Fibroblast of lung (primary cell): ENCODE results near the gene MAP3K6. TPM values are rescaled to one million over a fixed set of nuclear protein-coding genes. Genes with fewer than 3 reads are reported as not detected.
A peak's percentile ranks its signal among the peaks of the same experiment; 100 is the strongest.

Source experiments
- DNase-seq, 2 donors: peaks; one replicate each; pipeline versions ENCODE4 v3.0.0 to v3.0.0-alpha.2; 2010; ENCODE audit warnings: low read depth in 2 of 2
- H2AFZ ChIP-seq: 2 replicates; pipeline ENCODE4 v1.5.1; 2012; ENCODE audit warnings: low read length, control low read depth, inconsistent platforms
- H3K27ac ChIP-seq: 2 replicates; pipeline ENCODE4 v1.5.1; 2011; ENCODE audit warnings: low read length, control low read depth; ENCODE audit not compliant: insufficient read depth
- H3K27me3 ChIP-seq: 2 replicates; pipeline ENCODE4 v1.5.1; 2011; ENCODE audit warnings: mild to moderate bottlenecking, low read length; ENCODE audit not compliant: control insufficient read depth, insufficient read depth
- H3K36me3 ChIP-seq: 2 replicates; pipeline ENCODE4 v1.5.1; 2011; ENCODE audit warnings: low read length; ENCODE audit not compliant: control insufficient read depth, insufficient read depth
- H3K4me1 ChIP-seq: 2 replicates; pipeline ENCODE4 v1.5.1; 2011; ENCODE audit warnings: low read length; ENCODE audit not compliant: control insufficient read depth, insufficient read depth; ENCODE audit errors: extremely low read depth
- H3K4me2 ChIP-seq: 2 replicates; pipeline ENCODE4 v1.5.1; 2011; ENCODE audit warnings: low read length, control low read depth; ENCODE audit not compliant: insufficient read depth; ENCODE audit errors: extremely low read depth
- H3K4me3 ChIP-seq, 4 experiments: fragments of 200-600 bp in 1 of 4; sonication (generic) in 1 of 4; replicated peaks in 1 of 4; 2 replicates each; pipeline ENCODE4 v1.5.1; 2011 to 2016; ENCODE audit warnings: low read length in 4 of 4, low read depth in 3 of 4, mild to moderate bottlenecking in 3 of 4, control low read depth in 2 of 4, inconsistent platforms in 1 of 4, mixed read lengths in 1 of 4; ENCODE audit not compliant: insufficient read depth in 1 of 4; ENCODE audit errors: control extremely low read depth in 1 of 4
- H3K79me2 ChIP-seq: 2 replicates; pipeline ENCODE4 v1.5.1; 2012; ENCODE audit warnings: mild to moderate bottlenecking, low read length, inconsistent platforms; ENCODE audit not compliant: control insufficient read depth, insufficient read depth
- H3K9ac ChIP-seq: 2 replicates; pipeline ENCODE4 v1.5.1; 2011; ENCODE audit warnings: mild to moderate bottlenecking, low read length, control low read depth; ENCODE audit not compliant: insufficient read depth
- H3K9me3 ChIP-seq: 2 replicates; pipeline ENCODE4 v1.5.1; 2012; ENCODE audit warnings: low read depth, low read length; ENCODE audit not compliant: control insufficient read depth, insufficient read depth
- H4K20me1 ChIP-seq: 2 replicates; pipeline ENCODE4 v1.5.1; 2011; ENCODE audit warnings: low read length; ENCODE audit not compliant: control insufficient read depth, insufficient read depth; ENCODE audit errors: extremely low read depth
- CTCF ChIP-seq, 2 donors: IDR thresholded peaks in 1 of 2; conservative IDR thresholded peaks in 1 of 2; 1 replicate in 1 of 2; 2 replicates in 1 of 2; pipeline ENCODE4 v1.5.1; 2011 to 2012; ENCODE audit warnings: low read length in 2 of 2, control low read depth in 1 of 2, inconsistent platforms in 1 of 2, low read depth in 1 of 2, mild to moderate bottlenecking in 1 of 2
- EZH2 ChIP-seq: IDR thresholded peaks from 2 replicates; pipeline ENCODE4 v1.5.1; 2012; ENCODE audit warnings: low read length, control low read depth, mild to moderate bottlenecking; ENCODE audit errors: missing control alignments
- polyA plus RNA-seq, 2 donors: library from polyadenylated mRNA; depleted of rRNA in 1 of 2; stranded (reverse) in 1 of 2; unstranded in 1 of 2; fragments of >200 nt; gene quantifications; 2 replicates each; pipeline ENCODE4 v1.2.1, GENCODE V29; 2011 to 2012; ENCODE audit warnings: missing spikeins in 1 of 2
- total RNA-seq: library from RNA; depleted of rRNA; stranded (reverse); fragments of >200 nt; gene quantifications from 2 replicates; pipeline ENCODE4 v1.2.1, GENCODE V29; 2014

The MAP3K6 gene
- total and polyA plus RNA-seq, 2 donors (not counting 1 experiment from before 2014, with no cell fraction given): 8.3 to 11.5 TPM

GRCh38 chr1:27358038-27358927 is 8.5 kb downstream of the MAP3K6 start:
- no peaks in the 10 kb centered on the region for H3K79me2 ChIP-seq
- TF ChIP-seq EZH2: no peak
- TF ChIP-seq CTCF (conservative IDR thresholded peaks at IDR 0.05 in 1 of 2, IDR thresholded peaks at IDR 0.05 in 1 of 2; ENCODE audit: low read depth in 1 of 2, low read length in 2 of 2): no peak
- no peak overlapping the region for H3K4me2 ChIP-seq
- H3K4me3 ChIP-seq: no peak overlapping the region
- no peaks in the 10 kb centered on the region for H3K27me3 ChIP-seq
- H2AFZ ChIP-seq: no peak overlapping the region
- peaks cover 37% of the 10 kb centered on the region for H3K36me3 ChIP-seq
- no peaks in the 10 kb centered on the region for H4K20me1 ChIP-seq
- DNase-seq: no peak
- no peaks in the 10 kb centered on the region for H3K9me3 ChIP-seq
- H3K27ac ChIP-seq: no peak overlapping the region
- no peak overlapping the region for H3K9ac ChIP-seq
- H3K4me1 ChIP-seq: no peaks in the 10 kb centered on the region

GRCh38 chr1:27357281-27358037 is 9.3 kb downstream of the MAP3K6 start:
- no peaks in the 10 kb centered on the region for H3K27me3 ChIP-seq
- TF ChIP-seq CTCF (conservative IDR thresholded peaks at IDR 0.05 in 1 of 2, IDR thresholded peaks at IDR 0.05 in 1 of 2; ENCODE audit: low read depth in 1 of 2, low read length in 2 of 2): peak; percentile 64 to 79
- TF ChIP-seq EZH2: no peak
- H3K4me1 ChIP-seq: no peaks in the 10 kb centered on the region
- H2AFZ ChIP-seq: no peak overlapping the region
- peaks cover 32% of the 10 kb centered on the region for H3K36me3 ChIP-seq
- H4K20me1 ChIP-seq: no peaks in the 10 kb centered on the region
- no peak overlapping the region for H3K27ac ChIP-seq
- peak; percentile 45 to 48 for DNase-seq
- no peaks in the 10 kb centered on the region for H3K79me2 ChIP-seq
- H3K4me3 ChIP-seq: no peak overlapping the region
- H3K9ac ChIP-seq: no peak overlapping the region
- no peak overlapping the region for H3K4me2 ChIP-seq
- no peaks in the 10 kb centered on the region for H3K9me3 ChIP-seq

- Histone ChIP-seq H3K36me3 (peaks cover 29% of the 10 kb centered on the region), H3K4me3 (no peak overlapping the region), H3K9me3 (no peaks in the 10 kb centered on the region), H3K9ac (no peak overlapping the region), H3K27me3 (no peaks in the 10 kb centered on the region), H3K27ac (no peak overlapping the region), H3K4me2 (no peak overlapping the region), H3K79me2 (no peaks in the 10 kb centered on the region), H2AFZ (no peak overlapping the region), H4K20me1 (no peaks in the 10 kb centered on the region), H3K4me1 (no peaks in the 10 kb centered on the region)
- TF ChIP-seq EZH2 (no peak), CTCF (conservative IDR thresholded peaks at IDR 0.05 in 1 of 2, IDR thresholded peaks at IDR 0.05 in 1 of 2; ENCODE audit: low read depth in 1 of 2, low read length in 2 of 2) (no peak)
- DNase-seq: no peak
These were observed 10.0 kb downstream of the MAP3K6 start for GRCh38 chr1:27356619-27357280.
